Measurements from ENCODE around the gene CPNE7.

- TF ChIP-seq CTCF (IDR thresholded peaks at IDR 0.05) (no peak), POLR2A (IDR thresholded peaks at IDR 0.05) (no peak), EP300 (IDR thresholded peaks at IDR 0.05) (no peak), POLR2AphosphoS5 (IDR thresholded peaks at IDR 0.05) (no peak)
Measured at GRCh38 chr16:89540557-89540956, 35.0 kb upstream of the CPNE7 start.
